Limb (tissue), 2 donors: Measurements from ENCODE around the gene ATP11A.

Experiments used
- DNase-seq, 2 donors: peaks; one replicate each; pipeline ENCODE4 v3.0.0-alpha.2; 2016; ENCODE audit errors: extremely low spot score in 2 of 2

The ATP11A gene

DNA sequence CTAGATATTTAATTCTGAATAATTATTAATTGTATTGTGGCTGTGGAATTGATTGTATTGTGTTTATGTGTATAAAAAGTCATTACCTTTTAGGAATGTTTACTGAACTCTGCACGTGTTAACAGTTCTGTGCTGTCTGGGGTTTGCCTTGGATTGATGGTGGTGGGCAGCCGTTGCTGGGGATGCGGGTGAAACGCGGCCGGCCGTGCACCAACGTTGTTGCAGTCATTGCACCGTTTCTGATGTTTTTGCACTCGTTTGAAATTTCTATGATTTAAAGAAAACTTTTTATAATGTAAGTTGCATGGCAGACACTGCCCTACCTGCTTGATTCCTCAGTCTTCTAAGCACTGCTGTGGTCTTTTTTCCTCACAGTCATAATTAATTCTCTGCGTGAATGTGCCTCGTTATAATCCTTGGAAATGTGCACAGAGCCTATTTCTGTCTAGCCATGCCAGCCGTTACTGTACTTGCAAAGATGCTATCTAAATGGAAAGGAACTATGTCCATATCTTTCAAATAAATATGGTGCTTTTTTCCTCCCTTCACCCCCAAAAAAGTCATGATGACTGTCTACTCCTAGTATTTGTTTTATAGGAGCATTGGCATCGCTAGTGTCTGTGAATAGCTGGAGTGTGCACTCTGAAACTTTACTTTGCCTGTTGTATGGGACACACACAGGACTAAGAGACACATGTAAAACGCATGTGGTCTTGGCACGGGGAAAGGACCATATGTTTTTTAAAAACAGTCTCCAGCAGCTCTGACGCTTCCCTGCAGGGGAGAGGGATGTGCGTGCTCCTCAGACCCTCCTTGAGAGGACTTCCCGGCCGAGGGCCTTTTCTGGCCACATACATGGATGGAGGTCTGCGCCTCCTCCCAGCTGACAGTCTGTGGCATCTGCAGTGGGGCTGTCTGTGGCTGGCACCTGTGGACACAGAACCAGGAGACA lies 238.5 kb downstream of the ATP11A start:
- peak; percentile 53 to 64 for DNase-seq

- peak; percentile 58 to 59 for DNase-seq
Observed at GRCh38 chr13:112928972-112929782, 239.3 kb downstream of the ATP11A start.

GRCh38 chr13:112929783-112930055 lies 239.9 kb downstream of the ATP11A start:
- DNase-seq = no peak

GRCh38 chr13:112930192-112930591 lies 240.4 kb downstream of the ATP11A start:
- no peak for DNase-seq

DNA sequence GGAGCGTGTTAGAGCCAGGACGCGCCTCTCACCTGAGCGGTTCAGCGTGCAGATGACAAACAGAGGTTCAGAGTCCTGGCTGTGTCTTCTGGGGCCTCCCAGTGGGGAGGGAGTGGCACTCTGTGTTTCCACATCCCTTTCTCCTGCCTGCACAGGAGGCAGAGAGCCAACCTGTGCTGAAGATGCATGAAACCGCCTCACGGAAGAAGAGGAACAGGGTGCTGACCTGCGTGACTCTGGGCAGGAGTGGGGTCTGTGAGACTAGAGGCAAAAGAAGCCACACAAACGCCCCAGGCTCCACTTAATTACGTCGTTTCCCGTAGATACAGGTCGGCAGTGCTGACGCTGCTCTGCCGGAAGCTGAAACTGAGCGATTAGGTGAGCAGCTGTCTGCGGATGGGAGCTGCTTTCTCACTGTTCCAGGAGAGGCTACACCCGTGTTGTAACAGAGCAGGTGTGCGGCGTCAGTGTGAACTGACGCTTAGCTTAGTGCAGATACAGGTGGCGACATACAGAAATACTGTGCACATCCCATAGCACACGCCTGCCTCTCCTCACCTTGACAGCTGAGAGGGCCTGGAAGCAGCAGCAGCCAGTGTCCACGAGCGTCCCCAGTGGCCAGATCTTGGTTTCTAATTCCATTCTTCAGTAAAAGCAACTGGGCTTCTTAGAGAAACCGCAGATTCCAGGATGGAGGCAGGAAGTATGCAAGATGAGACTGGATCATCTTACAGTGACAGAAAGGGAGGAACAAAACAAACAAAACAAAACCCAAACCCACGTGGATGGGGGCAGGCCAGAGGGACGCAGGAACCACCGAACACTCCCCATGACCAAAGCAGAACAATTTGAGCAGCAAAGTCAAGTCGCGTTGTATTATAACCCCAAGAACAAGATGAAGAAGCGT lies 241.4 kb downstream of the ATP11A start:
- peak; percentile 68 to 72 for DNase-seq

DNA sequence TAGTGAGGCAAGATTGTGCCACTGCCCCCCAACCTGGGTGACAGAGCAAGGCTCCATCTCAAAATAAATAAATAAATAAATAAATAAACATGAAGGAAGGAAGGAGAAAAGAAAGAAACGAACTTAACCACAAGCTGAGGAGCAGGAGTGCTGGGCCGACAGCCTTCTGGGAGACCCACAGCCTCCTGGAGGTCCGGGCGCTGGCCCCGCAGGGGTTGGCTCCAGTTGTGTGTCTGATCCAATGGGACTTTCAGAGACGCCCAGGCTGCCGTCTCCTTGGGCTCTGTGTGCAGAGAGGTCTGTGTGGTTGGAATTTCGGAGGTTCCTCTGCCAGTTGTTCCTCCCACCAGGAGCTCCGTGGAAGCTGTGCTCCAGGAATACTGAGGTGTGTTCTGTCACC lies 243.1 kb downstream of the ATP11A start:
- no peak for DNase-seq

DNA sequence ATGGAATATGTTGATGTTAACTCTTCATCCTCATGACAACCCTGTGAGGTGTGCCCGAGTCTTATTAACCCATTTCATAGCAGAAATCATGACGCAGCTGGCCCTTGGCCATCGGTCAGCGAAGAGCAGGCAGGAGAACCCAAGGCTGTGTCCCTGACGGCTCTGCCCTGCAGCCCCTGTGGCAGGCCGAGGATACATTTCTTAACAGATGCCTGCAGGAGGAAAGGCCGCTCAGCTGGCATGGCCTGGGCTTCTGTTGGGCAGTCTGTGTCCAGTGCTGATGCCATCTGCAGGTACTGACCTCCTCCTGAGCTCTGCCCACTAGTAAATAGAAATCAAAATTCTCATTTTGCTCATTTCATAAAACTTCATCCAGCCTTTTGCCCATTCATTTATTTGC lies 243.8 kb downstream of the ATP11A start:
- no peak for DNase-seq

DNA sequence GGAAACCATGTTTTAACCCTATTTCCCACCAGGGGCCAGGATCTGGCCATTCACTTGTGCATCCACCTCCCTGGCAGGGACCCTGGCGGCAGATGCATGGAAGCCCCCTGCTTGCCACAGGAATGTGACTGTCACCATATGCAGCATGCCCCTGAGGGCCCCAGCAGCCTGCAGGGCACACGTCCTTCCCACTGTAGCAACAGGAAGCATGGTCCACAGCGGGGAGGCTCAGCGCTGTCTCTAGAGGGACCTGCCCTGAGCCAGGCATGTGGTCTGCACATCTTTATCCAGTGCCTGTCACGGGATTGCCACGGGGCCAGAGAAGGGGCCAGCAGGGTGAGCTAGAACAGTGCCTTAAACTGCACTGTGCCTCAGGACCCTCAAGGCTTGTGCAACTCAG lies 244.2 kb downstream of the ATP11A start:
- DNase-seq = no peak
